HS-5 (cell line): ENCODE measurements around the gene TFF3.

Source experiments
- DNase-seq: peaks from one replicate; pipeline ENCODE4 v3.0.0-alpha.2; 2012; ENCODE audit warnings: low read depth

The TFF3 gene, protein sequence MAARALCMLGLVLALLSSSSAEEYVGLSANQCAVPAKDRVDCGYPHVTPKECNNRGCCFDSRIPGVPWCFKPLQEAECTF

GRCh38 chr21:42315296-42315891 is at the start of gene TFF3:
TFF3 (minus strand) TSS chr21:42315409; CDS start chr21:42315374, 35 bp downstream.
- no peak for DNase-seq

- no peak for DNase-seq
Observed at GRCh38 chr21:42364304-42364865, 49.2 kb upstream of the TFF3 start.

- no peak for DNase-seq
Observed at GRCh38 chr21:42363312-42363711, 48.1 kb upstream of the TFF3 start.

- no peak for DNase-seq
Observed at GRCh38 chr21:42362700-42363099, 47.5 kb upstream of the TFF3 start.

DNA sequence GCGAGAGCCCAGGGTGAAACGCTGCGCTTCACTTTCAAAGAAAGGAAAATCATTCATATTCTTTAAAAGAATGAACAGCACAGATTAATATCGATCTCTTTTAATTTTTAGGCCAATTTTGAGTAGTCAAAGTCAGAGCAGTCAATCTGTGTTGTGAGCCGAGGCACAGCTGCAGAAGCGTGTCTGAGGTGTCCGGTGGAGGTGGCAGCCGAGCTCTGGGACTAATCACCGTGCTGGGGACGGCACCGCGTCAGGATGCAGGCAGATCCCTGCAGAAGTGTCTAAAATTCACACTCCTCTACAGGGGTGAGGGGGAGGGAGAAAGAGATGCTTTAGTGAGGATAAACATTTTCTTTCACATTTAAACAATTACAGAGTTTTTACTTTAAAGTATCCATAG is 47.0 kb upstream of the TFF3 start:
- DNase-seq = no peak

GRCh38 chr21:42361286-42361685 is 46.1 kb upstream of the TFF3 start:
- no peak for DNase-seq

- DNase-seq = no peak
Observed at GRCh38 chr21:42360317-42360716, 45.1 kb upstream of the TFF3 start.

GRCh38 chr21:42358937-42359336 is 43.7 kb upstream of the TFF3 start:
- no peak for DNase-seq

- DNase-seq = no peak
Observed at GRCh38 chr21:42358261-42358660, 43.1 kb upstream of the TFF3 start.

- no peak for DNase-seq
Observed at GRCh38 chr21:42357307-42357706, 42.1 kb upstream of the TFF3 start.

DNA sequence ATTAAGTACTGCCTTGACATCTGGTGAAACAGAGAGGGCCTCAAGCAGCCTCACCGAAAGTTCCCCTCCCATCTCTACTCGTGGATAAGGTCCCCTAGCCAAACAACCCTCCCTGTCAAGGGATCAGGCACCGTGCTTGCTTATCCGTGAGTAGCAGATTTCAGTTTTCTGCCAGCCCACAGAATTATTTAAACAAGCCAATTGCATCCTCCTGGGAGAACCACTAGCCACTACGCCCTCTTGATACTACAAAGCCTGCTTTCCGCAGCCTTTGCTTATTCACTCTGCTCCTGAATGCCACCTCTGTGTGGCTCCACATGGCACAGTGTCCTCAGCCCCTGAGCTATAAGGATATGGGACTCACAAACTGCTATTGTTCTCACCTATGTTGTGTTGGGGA is 41.4 kb upstream of the TFF3 start:
- no peak for DNase-seq

- DNase-seq = no peak
Observed at GRCh38 chr21:42356046-42356445, 40.8 kb upstream of the TFF3 start.

GRCh38 chr21:42353623-42354022 is 38.4 kb upstream of the TFF3 start:
- DNase-seq = no peak

- DNase-seq = no peak
Observed at GRCh38 chr21:42352441-42353095, 37.4 kb upstream of the TFF3 start.

DNA sequence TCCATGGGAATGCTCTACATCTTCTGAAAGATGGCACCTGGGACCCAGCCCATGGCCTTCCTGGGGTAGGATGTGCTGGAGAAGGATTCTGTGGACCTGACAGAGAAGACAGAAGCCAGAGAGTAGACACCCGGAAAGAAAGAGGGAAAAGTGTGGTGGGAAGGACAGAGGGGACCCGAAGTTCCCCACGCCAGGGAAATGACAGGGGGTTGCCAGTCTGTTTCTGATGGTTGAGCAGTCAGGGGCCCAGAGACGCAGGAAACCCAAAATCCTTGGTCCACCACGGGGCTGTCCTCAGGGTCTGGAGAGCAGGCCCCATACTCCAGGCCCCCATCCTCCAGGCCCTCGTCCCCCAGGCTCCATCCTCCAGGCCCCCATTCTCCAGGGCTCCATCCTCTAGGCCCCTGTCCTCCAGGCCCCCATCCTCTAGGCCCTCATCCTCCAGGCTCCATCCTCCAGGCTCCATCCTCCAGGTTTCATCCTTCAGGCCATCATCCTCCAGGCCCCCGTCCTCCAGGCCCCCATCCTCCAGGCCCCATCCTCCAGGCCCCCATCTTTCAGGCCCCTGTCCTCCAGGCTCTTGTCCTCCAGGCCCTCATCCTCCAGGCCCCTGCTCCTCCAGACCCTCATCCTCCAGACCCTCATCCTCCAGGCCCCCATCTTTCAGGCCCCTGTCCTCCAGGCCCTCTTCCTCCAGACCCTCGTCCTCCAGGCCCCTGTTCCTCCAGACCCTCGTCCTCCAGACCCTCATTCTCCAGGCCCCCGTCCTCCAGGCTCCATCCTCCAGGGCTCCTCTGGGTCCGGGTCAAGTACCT is 36.6 kb upstream of the TFF3 start:
- no peak for DNase-seq

- DNase-seq = no peak
Observed at GRCh38 chr21:42350927-42351426, 35.8 kb upstream of the TFF3 start, which contains the start of gene TFF2. TFF2 (minus strand) TSS chr21:42350994; CDS start chr21:42350957, 37 bp downstream.

GRCh38 chr21:42350318-42350910 is 35.2 kb upstream of the TFF3 start:
- DNase-seq = no peak

- DNase-seq = no peak
Observed at GRCh38 chr21:42349420-42350317, 34.5 kb upstream of the TFF3 start.

DNA sequence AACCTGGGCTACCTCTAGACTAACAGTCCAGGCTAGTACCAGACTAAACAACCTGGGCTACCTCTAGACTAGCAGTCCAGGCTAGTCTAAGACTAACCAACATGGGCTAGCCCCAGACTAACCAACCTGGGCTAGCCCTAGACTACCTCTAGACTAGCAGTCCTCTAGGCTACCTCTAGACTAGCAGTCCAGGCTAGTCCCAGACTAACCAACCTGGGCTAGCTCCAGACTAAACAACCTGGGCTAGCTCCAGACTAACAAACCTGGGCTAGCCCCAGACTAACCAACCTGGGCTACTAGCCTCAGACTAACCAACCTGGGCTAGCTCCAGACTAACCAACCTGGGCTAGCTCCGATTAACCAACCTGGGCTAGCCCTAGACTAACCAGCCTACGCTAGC is 33.6 kb upstream of the TFF3 start:
- DNase-seq = no peak

DNA sequence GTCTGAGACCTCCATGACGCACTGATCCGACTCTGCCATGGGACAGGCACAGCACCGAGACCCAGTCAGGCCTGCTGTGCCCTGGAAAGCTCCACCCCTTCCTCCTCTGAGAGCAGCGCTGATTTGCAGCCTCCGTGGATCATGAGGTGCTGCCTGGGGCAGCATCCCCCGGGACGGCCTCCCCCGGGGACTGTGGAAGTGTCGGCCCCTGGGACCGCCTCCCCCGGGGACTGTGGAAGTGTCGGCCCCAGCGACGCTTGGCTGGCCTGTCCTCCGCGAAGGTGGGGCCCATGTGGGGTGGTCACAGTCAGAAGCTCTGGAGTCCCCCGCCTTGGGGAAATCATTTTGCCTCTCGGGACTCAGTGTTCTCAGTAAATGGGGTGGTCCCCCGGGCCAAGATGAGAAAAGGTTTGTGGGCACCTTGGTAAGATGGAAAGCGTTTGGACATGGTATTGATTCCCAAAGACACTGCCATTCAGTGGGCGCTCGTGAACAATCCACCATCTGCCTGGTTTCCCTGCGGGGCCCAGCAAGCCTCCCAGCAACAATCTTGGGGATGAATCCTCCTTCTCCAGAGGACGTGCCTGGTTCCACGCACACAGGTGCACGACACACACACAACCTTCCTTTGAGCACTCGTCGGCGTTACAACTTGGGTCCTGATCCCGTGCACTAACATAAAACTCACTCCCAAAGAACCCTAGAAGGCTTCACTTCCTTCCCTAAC is 32.6 kb upstream of the TFF3 start:
- DNase-seq = no peak
